Activated CD4-positive, alpha-beta T cell treated with anti-CD3 and anti-CD28 coated beads for 1 hour (primary cell): Measurements from ENCODE around the gene STK36.
A peak's percentile ranks its signal among the peaks of the same experiment; 100 is the strongest.

Source experiments
- DNase-seq: peaks from one replicate; pipeline ENCODE4 v3.0.0-alpha.2; 2020

Gene STK36, protein sequence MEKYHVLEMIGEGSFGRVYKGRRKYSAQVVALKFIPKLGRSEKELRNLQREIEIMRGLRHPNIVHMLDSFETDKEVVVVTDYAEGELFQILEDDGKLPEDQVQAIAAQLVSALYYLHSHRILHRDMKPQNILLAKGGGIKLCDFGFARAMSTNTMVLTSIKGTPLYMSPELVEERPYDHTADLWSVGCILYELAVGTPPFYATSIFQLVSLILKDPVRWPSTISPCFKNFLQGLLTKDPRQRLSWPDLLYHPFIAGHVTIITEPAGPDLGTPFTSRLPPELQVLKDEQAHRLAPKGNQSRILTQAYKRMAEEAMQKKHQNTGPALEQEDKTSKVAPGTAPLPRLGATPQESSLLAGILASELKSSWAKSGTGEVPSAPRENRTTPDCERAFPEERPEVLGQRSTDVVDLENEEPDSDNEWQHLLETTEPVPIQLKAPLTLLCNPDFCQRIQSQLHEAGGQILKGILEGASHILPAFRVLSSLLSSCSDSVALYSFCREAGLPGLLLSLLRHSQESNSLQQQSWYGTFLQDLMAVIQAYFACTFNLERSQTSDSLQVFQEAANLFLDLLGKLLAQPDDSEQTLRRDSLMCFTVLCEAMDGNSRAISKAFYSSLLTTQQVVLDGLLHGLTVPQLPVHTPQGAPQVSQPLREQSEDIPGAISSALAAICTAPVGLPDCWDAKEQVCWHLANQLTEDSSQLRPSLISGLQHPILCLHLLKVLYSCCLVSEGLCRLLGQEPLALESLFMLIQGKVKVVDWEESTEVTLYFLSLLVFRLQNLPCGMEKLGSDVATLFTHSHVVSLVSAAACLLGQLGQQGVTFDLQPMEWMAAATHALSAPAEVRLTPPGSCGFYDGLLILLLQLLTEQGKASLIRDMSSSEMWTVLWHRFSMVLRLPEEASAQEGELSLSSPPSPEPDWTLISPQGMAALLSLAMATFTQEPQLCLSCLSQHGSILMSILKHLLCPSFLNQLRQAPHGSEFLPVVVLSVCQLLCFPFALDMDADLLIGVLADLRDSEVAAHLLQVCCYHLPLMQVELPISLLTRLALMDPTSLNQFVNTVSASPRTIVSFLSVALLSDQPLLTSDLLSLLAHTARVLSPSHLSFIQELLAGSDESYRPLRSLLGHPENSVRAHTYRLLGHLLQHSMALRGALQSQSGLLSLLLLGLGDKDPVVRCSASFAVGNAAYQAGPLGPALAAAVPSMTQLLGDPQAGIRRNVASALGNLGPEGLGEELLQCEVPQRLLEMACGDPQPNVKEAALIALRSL (N-terminal part only)

DNA sequence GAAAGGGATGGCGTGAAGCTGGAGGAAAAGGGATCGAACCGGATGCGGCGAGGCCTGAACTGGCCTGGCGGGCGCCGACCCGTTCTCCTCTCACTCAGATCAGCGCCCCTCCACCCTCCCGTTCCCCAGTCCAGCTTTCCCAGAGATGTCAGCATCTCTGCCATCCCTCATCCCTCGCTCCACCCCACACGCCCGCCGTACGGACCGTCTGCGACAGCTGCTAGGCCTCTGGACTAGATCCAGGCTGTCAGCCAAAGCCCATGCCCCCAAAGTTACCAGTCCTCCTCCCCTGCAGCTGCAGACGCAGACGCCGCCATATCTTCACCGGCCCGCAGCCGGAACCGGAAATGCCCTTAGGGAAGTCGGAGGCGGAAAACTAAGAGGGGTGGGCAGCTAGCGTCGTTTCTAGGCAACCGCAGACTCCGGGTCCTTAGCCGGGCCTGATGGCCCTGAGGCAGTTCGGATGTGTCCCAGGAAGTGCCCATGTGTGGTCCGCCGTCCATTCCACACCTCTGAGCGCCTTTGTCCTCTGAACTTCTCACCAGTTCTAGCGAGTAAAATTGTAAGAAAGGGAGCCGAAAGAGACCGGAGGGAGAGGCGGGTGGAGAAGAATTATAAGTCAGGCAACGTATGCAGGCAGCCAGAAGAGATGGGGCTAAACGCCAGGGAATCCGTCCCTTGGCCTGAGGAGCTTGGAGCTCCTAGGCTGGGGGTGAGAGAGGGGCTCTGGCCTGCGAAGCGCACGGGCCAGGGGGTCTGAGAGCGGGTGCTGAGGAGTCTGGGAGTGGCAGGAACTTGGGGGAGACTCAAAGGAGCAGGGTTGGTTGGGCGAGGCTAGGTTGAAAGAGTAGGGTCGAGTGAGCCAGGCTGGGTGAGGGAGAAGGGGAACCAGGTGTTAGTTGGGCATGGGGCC lies at the start of gene STK36, which contains the start of gene RNF25:
STK36 (plus strand) TSS at position 433 of the 913 bp plus-strand sequence. CDS start 744 bp downstream, outside the sequence.
RNF25 (minus strand) TSS at position 349 of the 913 bp plus-strand sequence; CDS start at position 317, 32 bp downstream.
- DNase-seq: peak; percentile 70

DNA sequence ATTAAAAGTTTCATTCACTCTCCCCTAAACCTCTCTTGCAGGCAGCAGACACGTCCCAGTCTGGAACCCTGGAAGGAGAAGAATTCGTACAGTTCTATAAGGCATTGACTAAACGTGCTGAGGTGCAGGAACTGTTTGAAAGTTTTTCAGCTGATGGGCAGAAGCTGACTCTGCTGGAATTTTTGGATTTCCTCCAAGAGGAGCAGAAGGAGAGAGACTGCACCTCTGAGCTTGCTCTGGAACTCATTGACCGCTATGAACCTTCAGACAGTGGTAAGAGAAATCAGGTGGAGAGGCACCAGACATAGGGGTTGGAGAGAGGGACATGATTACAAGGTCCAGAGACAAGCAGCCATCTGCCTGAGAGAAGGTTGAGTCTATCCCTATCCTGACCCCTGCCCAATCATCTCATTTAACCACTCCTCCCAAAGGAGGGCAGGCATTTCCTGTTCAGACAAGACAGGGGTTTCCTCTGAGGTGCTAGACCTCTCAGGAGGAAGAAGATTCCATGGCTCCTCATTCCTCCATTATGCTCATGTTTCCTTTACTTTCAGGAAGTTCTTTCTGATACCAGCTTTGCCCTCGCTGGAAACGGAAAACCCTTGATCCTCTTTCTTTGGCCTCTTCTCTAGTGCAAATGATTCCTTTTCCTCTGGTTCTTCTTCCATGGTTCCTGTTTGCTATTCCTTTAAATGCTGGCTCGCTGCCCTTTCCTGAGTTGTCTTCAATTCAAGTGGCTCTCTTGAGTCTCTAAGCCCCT lies 49.1 kb upstream of the STK36 start:
- no peak for DNase-seq

DNA sequence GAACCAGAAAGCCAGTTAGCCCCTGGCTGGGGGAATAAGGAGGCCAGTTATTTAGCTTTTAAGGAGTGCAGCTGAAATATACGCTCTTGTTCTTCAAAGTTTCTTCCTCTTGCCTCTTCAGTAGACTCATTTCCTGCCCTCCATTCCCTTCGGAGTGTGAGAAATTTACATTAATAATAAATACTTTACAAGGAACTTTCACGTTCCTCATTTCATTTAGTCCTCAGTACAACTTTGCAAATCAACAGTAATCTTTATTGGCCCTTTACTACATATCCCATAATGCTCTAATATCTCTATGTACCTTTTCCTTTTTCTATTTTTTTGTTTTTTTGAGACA lies 48.5 kb upstream of the STK36 start:
- no peak for DNase-seq

DNA sequence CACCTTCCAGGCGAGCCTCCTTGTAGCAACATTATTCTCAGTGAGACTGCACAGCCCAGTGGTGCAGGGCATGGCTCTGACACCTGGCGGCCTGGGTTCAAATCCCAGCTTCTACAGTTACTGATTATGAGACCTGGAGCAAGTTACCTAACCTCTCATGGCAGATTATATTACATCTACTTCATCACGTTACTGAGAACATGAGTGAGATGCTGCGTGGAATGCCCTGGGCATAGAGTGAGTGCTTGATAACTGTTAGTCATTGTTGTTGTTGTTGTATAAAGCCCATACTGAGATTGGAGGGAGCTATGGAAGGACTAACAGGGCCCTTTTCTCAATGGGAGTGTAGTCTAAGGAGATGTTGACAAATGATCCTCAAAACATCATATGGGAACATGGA lies 45.5 kb upstream of the STK36 start:
- no peak for DNase-seq

DNA sequence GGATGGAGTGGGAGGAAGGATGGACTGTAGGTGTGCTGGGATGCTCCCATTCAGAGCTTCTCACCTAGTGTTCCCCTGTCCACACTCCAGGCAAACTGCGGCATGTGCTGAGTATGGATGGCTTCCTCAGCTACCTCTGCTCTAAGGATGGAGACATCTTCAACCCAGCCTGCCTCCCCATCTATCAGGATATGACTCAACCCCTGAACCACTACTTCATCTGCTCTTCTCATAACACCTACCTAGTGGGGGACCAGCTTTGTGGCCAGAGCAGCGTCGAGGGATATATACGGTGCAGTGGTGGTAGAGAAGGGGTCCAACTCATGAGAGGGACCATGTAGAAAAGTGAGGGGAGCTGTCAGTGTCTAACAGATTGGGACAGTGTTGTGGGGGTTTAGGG lies 43.9 kb upstream of the STK36 start:
- DNase-seq: no peak

DNA sequence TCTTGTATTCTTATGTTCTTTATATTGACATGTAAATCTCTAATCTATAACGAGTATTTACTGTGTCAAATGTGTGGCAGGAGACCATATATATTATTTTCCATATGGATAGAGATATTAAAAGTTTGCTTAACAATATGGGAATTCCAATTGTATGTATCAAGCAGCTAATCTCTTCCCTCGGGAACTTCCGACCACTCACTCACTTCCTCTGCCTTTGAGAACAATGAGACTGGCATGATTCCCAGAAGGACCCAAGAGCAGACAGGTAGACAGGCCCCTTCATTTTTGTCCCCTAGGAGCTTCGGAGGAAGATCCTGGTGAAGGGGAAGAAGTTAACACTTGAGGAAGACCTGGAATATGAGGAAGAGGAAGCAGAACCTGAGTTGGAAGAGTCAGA lies 40.0 kb upstream of the STK36 start:
- DNase-seq: no peak

DNA sequence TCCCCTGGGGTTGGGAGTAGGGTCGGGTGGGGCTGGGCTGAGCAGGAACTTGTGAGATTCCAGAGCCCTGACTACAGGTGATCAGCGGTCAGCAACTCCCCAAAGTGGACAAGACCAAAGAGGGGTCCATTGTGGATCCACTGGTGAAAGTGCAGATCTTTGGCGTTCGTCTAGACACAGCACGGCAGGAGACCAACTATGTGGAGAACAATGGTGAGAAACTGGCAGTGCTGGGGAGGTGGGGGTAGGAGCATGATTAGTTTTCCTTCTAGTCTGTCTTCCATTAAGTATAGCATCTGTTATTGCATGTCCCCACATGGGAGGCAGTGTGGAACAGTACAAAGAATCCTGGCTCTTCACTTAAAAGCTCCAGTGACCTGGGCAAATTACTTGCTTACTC lies 36.2 kb upstream of the STK36 start:
- no peak for DNase-seq

DNA sequence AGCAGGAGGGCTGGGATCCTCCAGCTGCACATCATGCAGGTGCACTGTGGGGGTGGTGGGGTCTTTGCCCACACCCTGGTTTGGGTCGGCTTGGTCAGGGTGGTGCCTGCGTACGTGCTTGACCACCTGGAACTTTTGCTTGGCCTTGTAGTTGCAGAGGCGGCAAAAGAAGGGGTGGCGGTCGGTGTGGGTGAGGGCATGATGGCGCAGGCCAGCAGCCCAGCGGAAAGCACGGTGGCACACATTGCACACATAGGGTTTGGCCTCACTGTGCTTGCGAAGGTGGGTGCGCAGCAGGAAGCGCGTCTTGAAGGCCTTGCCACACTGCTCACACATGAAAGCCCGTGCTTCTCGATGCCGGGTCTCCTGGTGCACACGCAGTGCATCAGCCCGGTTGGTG lies 33.5 kb upstream of the STK36 start:
- no peak for DNase-seq

DNA sequence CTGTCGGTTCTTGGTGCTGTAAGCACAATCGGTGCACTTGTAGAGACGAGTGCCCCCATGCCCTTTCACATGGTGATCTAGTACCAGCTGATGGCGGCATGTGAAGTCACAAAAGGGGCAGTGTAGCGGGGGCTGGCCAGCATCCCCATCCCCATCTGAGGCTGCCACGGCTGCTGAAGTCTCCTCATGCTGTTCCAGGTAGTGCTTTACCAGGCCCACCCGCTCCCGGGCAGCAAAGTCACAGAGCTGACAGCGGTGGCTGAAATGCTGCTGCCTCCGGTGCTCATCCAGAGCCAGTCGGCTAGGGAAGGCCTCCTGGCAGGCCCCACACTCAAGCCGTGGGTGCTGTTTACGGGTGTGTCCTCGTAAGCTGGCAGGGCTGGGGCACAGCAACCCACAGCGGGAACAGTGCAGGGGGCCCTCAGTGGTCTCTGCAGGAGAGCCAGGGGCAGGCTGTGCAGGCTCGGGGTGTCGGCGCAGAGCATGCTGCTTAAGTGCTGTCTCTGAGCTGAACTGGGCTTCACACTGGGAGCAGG lies 29.7 kb upstream of the STK36 start:
- no peak for DNase-seq

DNA sequence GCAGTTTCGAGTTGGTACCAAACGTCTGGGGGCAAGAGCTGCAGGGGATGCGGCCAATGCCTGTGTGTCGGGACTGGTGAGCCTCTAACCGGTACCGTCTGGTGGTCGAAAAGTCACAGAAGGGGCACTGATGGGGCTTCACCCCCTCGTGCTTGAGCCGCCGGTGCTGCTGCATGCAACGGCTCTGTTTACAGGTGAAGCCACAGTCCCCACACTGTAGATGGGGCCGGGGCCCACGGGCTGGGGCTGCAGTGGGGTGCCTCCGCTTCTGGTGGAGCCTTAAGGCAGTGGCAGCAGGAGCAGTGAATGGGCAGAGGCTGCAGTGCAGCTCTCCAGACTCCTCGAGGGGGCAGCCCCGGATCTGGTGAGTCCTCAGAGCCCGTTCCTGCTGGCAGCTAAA lies 29.1 kb upstream of the STK36 start:
- no peak for DNase-seq

DNA sequence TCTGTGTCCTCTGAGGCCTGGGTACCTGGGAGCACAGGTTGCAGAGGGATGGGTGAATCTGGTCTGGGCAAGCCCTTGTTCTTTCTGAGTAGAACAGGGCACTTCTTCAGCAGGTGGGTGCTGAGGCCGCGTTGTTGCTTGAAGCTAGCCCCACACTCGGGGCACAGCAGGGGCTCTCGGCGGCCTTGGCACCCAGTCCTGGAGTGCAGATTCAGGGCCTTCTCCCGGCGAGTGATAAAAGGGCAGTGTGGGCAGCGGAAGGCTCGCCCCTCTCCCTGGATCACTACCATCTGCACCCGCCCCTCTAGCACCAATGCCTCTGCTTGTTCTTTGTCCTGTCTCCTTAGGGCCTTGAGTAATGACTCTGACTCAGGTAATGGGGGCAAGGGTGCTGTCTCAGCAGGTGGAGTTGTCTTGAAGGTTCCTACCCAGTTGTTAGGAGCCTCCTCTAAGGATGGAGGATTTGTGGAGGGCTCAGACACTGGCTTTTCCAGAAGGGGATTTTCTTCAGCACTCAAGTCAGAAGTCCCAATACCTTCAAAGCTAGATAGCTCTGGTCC lies 28.1 kb upstream of the STK36 start:
- DNase-seq: no peak

DNA sequence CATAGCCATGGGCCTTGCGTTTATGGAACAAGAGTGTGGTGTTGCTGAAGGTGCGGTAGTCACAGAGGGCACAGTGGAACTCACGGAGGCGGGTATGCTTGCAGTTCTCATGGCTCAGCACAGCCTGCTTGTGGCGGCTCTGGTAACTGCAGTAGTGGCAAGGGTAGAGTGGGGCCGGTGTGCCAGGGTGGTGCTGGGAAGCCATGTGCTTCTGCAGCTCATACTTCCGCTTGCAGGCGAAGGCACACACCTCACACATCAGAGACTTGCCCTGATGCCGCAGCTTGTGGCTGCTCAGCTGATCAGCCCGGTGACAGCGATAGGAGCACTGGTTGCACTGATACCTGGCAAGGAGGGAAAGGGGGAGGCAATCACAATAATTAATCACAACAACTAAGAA lies 27.2 kb upstream of the STK36 start:
- DNase-seq: no peak

DNA sequence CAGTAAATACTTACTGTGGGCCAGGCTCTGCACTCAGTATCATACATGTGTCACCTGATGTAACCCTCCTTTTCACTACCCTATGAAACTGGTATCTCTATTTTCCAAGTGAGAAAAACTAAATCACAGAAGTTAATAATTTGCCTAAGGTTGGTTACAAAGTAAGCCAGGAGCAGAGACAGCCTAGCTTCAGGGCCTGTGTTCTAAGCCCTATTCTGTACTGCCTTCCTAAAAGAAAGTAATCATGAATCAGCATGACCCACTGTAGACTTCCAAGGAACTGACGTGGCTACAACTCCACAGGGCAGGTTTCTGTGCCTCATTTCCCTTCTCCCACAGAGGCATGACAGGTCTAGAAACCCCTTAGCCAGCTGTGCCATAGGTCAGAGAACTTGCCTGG lies 26.8 kb upstream of the STK36 start:
- DNase-seq: no peak

DNA sequence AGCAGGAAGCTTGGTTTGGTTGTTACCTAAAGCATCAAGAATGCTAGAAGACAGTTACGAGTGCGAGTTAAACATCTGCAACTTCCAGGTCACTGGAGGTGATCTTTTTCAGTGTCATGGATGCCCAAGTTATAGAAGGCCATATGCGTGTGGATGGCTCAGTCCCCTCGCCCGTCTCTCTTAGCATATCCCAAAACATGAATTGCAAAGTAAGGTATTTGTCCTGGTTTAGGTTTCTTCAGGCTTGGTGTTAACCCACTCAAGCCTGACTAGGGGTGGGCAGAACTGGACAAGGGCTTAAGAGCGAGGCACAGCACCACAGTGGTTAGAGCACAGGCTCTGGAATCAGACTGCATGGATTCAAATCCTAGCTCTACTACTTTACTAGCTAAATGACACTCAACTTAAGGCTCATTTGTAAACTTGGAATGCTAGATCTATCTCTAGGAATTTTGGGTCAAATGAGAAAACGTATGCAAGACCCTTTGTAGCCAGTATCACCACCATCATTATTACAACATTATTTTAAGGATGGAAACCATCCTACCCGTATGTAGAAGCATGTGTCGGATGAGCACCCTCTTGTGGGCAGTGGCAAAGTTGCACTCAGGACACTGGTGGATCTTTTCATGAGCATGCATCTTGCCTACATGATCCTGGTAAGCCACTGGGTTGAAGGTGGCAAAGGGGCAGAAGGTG lies 23.6 kb upstream of the STK36 start:
- DNase-seq: peak; percentile 26

DNA sequence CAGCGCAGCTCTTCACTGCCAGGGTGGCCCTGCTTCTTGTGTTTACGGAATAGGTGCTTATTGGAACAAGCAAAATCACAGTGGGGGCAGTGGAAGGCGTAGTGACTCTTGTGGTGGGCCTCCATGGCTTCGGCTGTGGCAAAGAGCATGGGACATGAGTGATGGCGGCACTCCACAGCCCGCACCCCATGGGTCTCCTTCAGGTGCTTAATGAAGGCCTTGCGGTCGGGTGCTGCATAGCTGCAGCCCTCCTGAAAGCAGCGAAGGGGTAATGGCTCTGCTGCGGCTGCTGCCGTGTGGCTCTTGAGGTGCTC lies 23.1 kb upstream of the STK36 start:
- no peak for DNase-seq

DNA sequence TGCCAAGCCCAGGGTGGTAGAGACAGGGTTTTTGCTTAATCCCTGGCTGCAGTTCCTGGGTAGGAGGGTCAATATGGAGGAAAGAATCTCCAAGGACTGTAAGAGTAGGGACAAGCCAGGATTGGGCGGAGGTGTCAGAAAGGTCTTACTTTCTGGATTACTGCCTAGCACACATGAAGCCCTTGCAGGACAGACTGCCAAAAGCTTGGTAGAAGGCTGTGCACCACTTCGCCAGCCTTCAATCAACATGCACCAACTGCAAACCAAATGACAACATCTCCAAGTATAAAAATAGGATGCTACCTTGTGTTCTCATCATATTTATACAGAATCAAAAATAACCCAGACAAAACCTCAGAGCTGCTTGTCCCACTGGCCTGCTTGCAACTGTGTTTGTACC lies 16.1 kb upstream of the STK36 start:
- no peak for DNase-seq

DNA sequence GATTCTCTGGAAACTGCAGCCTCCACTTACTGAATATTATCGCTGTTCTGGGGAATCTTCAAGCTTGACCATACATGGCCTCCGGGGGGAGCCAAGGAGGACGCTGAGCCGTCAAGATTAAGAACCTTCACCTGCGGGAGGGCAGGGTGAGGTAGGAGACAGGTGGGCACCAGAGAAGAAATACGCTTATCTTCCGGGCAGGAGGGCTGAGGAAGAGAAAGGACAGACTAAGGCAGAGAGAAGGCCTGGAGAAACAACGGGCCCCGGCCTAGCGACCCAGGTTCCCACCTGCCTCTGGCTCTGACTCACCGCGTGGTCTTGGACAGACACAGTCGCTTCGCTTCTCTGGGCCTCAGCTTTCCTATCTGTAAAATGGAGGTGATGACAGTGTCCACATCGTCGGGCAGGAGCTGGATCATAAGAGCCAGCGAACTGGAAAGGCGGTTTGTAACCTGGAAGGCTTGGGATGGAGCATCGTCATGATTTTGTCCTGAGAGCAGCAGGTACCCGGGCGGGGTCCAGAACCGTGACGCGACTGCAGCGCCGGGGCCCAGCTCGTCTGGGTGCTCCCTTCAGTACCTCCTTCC lies 13.1 kb upstream of the STK36 start:
- no peak for DNase-seq

DNA sequence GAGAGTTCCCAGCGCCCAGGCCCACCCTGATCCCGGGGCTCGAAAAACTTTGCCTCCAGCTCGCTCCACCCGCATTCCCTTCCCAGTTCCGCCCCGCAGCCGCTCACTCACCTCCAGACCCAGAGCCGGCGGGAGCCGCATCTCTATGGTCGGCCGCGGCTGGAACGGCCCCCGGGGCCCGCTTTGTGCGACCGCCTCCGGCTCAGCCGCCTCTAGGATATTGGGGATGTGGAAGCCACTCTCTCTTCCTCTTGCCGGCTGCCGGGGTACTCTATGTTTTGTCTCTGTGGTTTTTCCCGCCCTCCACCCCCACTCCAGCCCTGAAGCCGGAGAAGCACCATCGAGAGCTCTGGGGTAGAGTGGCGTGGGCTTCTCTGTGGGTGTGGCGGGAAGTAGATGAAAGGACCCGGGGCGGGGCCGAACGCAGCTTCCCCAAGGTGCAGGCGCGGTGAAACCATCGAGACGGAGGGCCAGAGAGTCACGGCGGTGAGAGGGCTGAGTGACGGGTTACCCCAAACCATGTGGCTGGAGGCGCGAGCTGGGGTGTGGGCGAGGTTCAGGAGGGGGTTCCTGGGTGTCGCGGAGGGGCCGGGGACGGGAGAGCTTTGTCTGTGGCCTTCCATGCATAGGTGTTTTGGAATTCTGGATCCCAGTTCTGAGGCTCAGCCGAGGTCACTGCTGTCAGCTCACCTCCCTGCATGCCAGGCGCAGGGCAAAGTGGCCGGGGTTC lies 12.5 kb upstream of the STK36 start, which contains the start of the genes BCS1L and ZNF142:
BCS1L (plus strand) TSS at position 426 of the 730 bp plus-strand sequence. CDS start 1,305 bp downstream, outside the sequence.
ZNF142 (minus strand) TSS at position 366 of the 730 bp plus-strand sequence. CDS start 3,194 bp downstream, outside the sequence.
- DNase-seq: peak; percentile 87

DNA sequence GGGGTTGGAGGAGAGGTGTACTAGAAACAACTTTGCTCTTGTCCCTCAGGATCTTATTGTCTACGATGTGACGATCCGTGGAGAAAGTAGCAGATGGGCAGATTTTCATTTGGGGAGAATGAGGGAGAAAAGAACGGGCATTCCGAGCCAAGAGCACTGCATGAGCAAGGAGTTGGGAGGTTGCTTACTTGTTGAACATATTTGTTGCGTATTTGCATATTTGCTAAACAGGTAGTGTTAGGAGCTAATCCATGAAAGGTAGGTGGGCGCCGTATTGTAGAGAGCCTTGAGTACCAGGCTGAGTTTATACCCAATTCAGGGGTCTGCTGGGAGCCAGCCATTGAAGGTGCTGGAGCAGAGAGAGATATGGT lies 11.9 kb upstream of the STK36 start:
- DNase-seq: no peak
